Upper lobe of left lung (tissue), 6 donors: Measurements from ENCODE around the gene PLA2G4D. TPM values are rescaled to one million over a fixed set of nuclear protein-coding genes. Genes with fewer than 3 reads are reported as not detected.

ENCODE experiments used
- ATAC-seq, 2 donors: fragments of 200-7000 bp; cut with Tn5 transposase; one replicate each; pipeline ENCODE4 v1.9.1; 2022; ENCODE audit warnings: mild to moderate bottlenecking in 2 of 2, moderate library complexity in 2 of 2; ENCODE audit not compliant: low FRiP score in 2 of 2
- DNase-seq, 2 donors: peaks; one replicate each; pipeline ENCODE4 v3.0.0-alpha.2; 2019 to 2020
- H3K27ac ChIP-seq, 4 donors: fragments of 200-600 bp; sonication (generic); one replicate each; pipeline ENCODE4 v1.5.1; 2016 to 2019
- H3K27me3 ChIP-seq, 4 donors: fragments of 200-600 bp; sonication (generic); one replicate each; pipeline ENCODE4 v1.5.1; 2017 to 2019
- H3K36me3 ChIP-seq, 4 donors: fragments of 200-600 bp; sonication (generic); one replicate each; pipeline ENCODE4 v1.5.1; 2016 to 2019
- H3K4me1 ChIP-seq, 4 donors: fragments of 200-600 bp; sonication (generic); one replicate each; pipeline ENCODE4 v1.5.1; 2018 to 2019
- H3K4me3 ChIP-seq, 4 donors: fragments of 200-600 bp; sonication (generic); one replicate each; pipeline ENCODE4 v1.5.1; 2017 to 2019; ENCODE audit warnings: mild to moderate bottlenecking in 2 of 4, moderate library complexity in 1 of 4
- H3K9me3 ChIP-seq, 4 donors: fragments of 200-600 bp; sonication (generic); one replicate each; pipeline ENCODE4 v1.5.1; 2018 to 2019
- EP300 ChIP-seq, 4 donors: sonication (generic); formaldehyde crosslinking; IDR thresholded peaks; one replicate each; pipeline ENCODE4 v1.5.1; 2017; ENCODE audit warnings: antibody characterized with exemption in 4 of 4, control low read depth in 2 of 4
- POLR2A ChIP-seq, 4 donors: fragments of 450-650 bp; IDR thresholded peaks; one replicate each; pipeline ENCODE4 v1.5.1; 2016 to 2017; ENCODE audit warnings: antibody characterized with exemption in 4 of 4, mild to moderate bottlenecking in 2 of 4
- POLR2AphosphoS5 ChIP-seq, 2 donors: sonication (generic); formaldehyde crosslinking; IDR thresholded peaks; one replicate each; pipeline ENCODE4 v1.5.1; 2017; ENCODE audit warnings: antibody characterized with exemption in 2 of 2
- WGBS, 2 donors: methylation state at CpG; one replicate each; pipeline ENCODE4 v1.1.5; 2017 to 2018; 5-methylcytosine and 5-hydroxymethylcytosine counted together
- total RNA-seq, 6 donors: library from RNA; depleted of rRNA in 4 of 6; stranded (reverse); fragments of >200 nt in 4 of 6; gene quantifications; one replicate each; pipeline versions ENCODE4 v1.1.0 to v1.2.1, GENCODE V29; 2016 to 2021
- TF ChIP-seq, protein P1 (sequence below), 6 experiments: fragments of 450-650 bp in 4 of 6; fragments of 200-600 bp in 2 of 6; sonication (generic) in 2 of 6; IDR thresholded peaks; one replicate each; pipeline ENCODE4 v1.5.1; 2016 to 2019; ENCODE audit warnings: antibody characterized with exemption in 6 of 6
- donor health status: DM: no; HTN: no; CAD: no; lungs with moderate emphysema.
- donor health status: DM: no; HTN: yes; CAD: no; lungs with severe emphysema.

PLA2G4D gene
- total RNA-seq, 6 donors from 2014 or later, result not detected

DNA sequence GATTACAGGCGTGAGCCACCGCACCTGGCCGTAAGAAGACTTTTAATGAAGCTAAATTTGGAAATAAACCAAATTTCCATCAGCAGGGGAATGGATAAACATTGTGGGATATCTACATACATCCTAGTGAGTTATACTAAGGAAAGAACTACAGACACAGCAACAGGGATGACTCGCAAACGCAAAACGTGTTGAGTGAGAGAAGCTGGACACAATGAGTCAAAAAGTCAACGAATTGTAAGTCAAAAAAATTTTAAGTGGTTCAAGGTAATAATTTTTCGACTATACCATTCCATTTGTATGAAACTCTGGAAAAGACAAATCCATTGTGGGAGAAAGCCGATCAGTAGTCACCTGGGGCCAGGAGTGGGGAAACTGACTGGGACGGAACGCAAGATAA lies 42.2 kb upstream of the PLA2G4D start:
- DNase-seq, result no peak

DNA sequence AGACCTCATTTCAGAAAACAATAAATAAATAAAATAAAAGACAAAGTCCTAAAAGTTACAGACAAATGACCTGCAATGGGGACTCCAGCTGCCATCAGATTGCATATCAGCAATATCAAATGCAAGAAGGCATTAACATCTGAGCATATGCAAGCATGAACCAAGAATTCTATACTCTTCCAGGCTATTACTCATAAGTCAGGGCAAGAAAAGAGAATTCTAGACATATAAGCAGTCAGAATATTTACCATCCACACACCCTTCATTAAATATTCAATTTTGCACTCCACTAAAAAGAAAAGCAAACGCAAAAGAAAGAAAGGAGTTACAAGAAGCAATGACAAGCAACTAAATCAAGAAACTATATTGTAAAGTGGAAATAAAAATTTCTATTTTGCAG lies 41.0 kb upstream of the PLA2G4D start:
- no peaks in the 10 kb centered on the region for H3K36me3 ChIP-seq
- no peaks in the 10 kb centered on the region for H3K27me3 ChIP-seq
- H3K9me3 ChIP-seq, result no peaks in the 10 kb centered on the region
- 72 to 80% methylated on average over 1 of the region's 1 CpG for WGBS, 2 donors
- H3K4me1 ChIP-seq, result peaks cover 0 to 6% (median 2%) of the 10 kb centered on the region in 4 donors
- no peak overlapping the region for H3K27ac ChIP-seq
- no peak overlapping the region for H3K4me3 ChIP-seq
- TF ChIP-seq POLR2A (IDR thresholded peaks at IDR 0.05), result no peak
- TF ChIP-seq, protein P1, sequence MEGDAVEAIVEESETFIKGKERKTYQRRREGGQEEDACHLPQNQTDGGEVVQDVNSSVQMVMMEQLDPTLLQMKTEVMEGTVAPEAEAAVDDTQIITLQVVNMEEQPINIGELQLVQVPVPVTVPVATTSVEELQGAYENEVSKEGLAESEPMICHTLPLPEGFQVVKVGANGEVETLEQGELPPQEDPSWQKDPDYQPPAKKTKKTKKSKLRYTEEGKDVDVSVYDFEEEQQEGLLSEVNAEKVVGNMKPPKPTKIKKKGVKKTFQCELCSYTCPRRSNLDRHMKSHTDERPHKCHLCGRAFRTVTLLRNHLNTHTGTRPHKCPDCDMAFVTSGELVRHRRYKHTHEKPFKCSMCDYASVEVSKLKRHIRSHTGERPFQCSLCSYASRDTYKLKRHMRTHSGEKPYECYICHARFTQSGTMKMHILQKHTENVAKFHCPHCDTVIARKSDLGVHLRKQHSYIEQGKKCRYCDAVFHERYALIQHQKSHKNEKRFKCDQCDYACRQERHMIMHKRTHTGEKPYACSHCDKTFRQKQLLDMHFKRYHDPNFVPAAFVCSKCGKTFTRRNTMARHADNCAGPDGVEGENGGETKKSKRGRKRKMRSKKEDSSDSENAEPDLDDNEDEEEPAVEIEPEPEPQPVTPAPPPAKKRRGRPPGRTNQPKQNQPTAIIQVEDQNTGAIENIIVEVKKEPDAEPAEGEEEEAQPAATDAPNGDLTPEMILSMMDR (IDR thresholded peaks at IDR 0.05), result no peak
- no peak for TF ChIP-seq EP300 (IDR thresholded peaks at IDR 0.05)
- TF ChIP-seq POLR2AphosphoS5 (IDR thresholded peaks at IDR 0.05), result no peak
- DNase-seq (no peak), ATAC-seq (no peak)

More for the DNA sequence above, 42.2 kb upstream of the PLA2G4D start:
- no peak for TF ChIP-seq POLR2AphosphoS5 (IDR thresholded peaks at IDR 0.05)
- TF ChIP-seq EP300 (IDR thresholded peaks at IDR 0.05), result no peak
- TF ChIP-seq, protein P1 (IDR thresholded peaks at IDR 0.05), result no peak
- TF ChIP-seq POLR2A (IDR thresholded peaks at IDR 0.05), result no peak
- WGBS, 2 donors, result 80 to 87% methylated on average over 11 of the region's 11 CpGs
- Histone ChIP-seq H3K36me3 (no peaks in the 10 kb centered on the region), H3K27ac (no peak overlapping the region), H3K9me3 (no peaks in the 10 kb centered on the region), H3K4me1 (peaks cover 0 to 6% (median 2%) of the 10 kb centered on the region in 4 donors), H3K27me3 (no peaks in the 10 kb centered on the region), H3K4me3 (no peak overlapping the region)
- ATAC-seq, result no peak

DNA sequence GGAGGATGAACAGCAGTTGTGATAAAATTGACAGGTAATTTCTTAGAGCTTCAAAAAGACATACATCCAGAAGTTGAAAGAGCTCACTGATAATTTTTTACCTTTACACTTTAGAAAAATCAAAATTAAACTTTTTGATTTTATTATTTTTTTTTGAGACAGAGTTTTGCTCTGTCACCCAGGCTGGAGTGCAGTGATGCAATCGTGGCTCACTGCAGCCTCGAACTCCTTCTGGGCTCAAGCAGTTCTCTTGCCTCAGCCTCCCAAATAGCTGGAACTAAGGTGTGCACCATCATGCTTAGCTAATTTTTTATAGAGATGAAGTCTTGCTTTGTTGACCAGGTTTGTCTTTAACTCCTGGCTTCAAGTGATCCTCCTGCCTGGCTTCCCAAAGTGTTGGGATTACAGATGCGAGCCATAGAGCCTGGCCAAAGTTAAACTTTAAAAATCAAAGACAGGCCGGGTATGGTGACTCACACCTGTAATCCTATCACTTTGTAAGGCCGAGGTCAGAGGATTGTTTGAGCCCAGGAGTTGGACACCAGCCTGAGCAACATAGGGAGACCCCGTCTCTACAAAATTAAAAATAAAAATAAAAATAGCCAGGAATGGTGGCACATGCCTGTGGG lies 40.4 kb upstream of the PLA2G4D start:
- H3K36me3 ChIP-seq, result no peaks in the 10 kb centered on the region
- ATAC-seq (no peak), DNase-seq (no peak)
- 79 to 81% methylated on average over 6 of the region's 6 CpGs for WGBS, 2 donors
- H3K4me3 ChIP-seq, result no peak overlapping the region
- TF ChIP-seq POLR2A (IDR thresholded peaks at IDR 0.05) (no peak), POLR2AphosphoS5 (IDR thresholded peaks at IDR 0.05) (no peak), EP300 (IDR thresholded peaks at IDR 0.05) (no peak)
- TF ChIP-seq, protein P1 (IDR thresholded peaks at IDR 0.05), result no peak
- no peaks in the 10 kb centered on the region for H3K27me3 ChIP-seq
- H3K9me3 ChIP-seq, result no peaks in the 10 kb centered on the region
- H3K27ac ChIP-seq, result no peak overlapping the region
- H3K4me1 ChIP-seq, result peaks cover 0 to 6% (median 2%) of the 10 kb centered on the region in 4 donors

DNA sequence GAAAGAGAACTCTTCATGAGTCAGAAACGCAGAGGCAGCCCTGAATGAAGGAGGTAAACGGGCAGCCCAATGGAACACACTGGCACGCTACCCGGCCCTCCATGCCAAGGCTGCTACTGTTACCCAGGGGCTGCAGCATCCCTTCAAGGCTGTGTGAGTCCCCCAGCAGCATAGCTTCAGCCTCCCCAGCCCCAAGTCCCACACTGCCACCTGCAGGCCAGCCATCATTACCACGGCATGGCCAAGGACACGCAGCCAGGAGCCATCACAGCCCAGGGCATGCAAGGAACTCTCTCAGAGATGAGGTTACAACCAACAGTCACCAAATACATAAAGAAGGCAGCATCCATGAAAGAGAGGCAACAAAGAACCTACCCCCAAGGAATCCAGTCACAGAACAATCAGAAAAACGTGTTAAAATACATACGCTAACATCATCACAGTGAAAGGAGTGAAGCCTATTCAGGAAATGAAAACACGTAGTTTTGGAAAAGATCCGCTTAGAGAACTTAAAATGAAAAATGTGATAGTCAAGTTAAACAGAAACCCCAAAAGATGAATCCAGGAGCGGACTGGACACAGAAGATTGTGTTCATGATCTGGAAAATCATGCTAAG lies 39.6 kb upstream of the PLA2G4D start:
- TF ChIP-seq POLR2A (IDR thresholded peaks at IDR 0.05), result no peak
- TF ChIP-seq, protein P1 (IDR thresholded peaks at IDR 0.05), result peak; percentile 46 to 67 (median 60)
- H3K9me3 ChIP-seq, result no peaks in the 10 kb centered on the region
- WGBS, 2 donors, result 65 to 69% methylated on average over 11 of the region's 11 CpGs
- no peak overlapping the region for H3K27ac ChIP-seq
- no peaks in the 10 kb centered on the region for H3K36me3 ChIP-seq
- peak; percentile 57 to 76 for ATAC-seq
- no peak overlapping the region for H3K4me3 ChIP-seq
- peaks cover 0 to 6% (median 2%) of the 10 kb centered on the region in 4 donors for H3K4me1 ChIP-seq
- DNase-seq, result peak; percentile 29 to 65
- no peaks in the 10 kb centered on the region for H3K27me3 ChIP-seq

DNA sequence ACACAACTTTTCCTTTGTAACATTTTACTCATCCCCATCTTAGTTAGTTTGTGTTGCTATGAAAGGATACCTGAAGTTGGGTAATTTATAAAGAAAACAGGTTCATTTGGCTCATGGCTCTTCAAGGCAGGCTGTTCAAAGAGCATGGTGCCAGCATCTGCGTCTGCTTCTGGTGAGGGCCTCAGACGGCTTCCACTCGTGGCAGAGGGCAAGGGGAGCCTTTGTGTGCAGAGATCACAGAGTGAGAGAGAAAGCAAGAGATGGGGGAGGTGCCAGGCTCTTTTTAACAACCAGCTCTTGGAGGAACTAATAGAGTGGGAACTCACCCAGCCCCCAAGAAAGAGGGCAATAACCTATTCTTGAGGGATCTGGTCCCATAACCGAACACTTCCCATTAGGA lies 39.0 kb upstream of the PLA2G4D start:
- DNase-seq (no peak), ATAC-seq (no peak)
- H3K27ac ChIP-seq, result no peak overlapping the region
- TF ChIP-seq POLR2AphosphoS5 (IDR thresholded peaks at IDR 0.05), result no peak
- no peak for TF ChIP-seq POLR2A (IDR thresholded peaks at IDR 0.05)
- TF ChIP-seq EP300 (IDR thresholded peaks at IDR 0.05), result no peak
- H3K4me3 ChIP-seq, result no peak overlapping the region
- no peaks in the 10 kb centered on the region for H3K9me3 ChIP-seq
- 87 to 90% methylated on average over 4 of the region's 4 CpGs for WGBS, 2 donors
- H3K4me1 ChIP-seq, result peaks cover 0 to 6% (median 2%) of the 10 kb centered on the region in 4 donors
- no peaks in the 10 kb centered on the region for H3K27me3 ChIP-seq
- no peaks in the 10 kb centered on the region for H3K36me3 ChIP-seq
